Measurements from ENCODE around the gene EYS.
A peak's percentile ranks its signal among the peaks of the same experiment; 100 is the strongest.

DNA sequence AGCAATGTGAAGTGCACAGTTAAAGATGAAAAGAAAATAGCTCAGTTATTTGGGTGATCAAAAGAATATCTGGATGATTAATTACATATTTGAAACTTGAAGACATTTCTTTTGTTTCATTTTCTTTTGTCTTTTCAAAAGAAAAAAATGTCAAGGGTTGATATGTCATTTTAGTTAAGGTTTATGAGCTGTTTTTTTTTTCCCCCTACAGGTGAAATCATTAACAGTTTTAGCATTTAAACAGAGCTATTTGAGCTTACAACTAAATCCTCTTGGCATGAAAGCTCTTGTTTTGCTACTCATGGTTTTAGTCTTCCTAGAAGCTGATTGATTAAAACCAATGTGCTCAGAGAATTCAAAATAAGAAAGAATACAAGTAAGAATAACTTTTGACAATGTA lies 1184.2 kb downstream of the EYS start:
- TF ChIP-seq, protein P1, sequence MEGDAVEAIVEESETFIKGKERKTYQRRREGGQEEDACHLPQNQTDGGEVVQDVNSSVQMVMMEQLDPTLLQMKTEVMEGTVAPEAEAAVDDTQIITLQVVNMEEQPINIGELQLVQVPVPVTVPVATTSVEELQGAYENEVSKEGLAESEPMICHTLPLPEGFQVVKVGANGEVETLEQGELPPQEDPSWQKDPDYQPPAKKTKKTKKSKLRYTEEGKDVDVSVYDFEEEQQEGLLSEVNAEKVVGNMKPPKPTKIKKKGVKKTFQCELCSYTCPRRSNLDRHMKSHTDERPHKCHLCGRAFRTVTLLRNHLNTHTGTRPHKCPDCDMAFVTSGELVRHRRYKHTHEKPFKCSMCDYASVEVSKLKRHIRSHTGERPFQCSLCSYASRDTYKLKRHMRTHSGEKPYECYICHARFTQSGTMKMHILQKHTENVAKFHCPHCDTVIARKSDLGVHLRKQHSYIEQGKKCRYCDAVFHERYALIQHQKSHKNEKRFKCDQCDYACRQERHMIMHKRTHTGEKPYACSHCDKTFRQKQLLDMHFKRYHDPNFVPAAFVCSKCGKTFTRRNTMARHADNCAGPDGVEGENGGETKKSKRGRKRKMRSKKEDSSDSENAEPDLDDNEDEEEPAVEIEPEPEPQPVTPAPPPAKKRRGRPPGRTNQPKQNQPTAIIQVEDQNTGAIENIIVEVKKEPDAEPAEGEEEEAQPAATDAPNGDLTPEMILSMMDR (conservative IDR thresholded peaks at IDR 0.05; ENCODE audit: low read length): 0 out of 2 replicates have a peak, but pooled peaks have one; percentile 7
- no peak for TF ChIP-seq EZH2phosphoT487 (IDR thresholded peaks at IDR 0.05; ENCODE audit: borderline replicate concordance)

All from Loucy (cell line).